Measurements from ENCODE around the gene NUMBL.
"Not testable (repeated sequence)": the region's sequence is repeated elsewhere in the genome, so short reads cannot be mapped to it uniquely, and the experiment has no call there.

GRCh38 chr19:40624369-40625153 is 65.9 kb downstream of the NUMBL start:
- not testable (repeated sequence) for TF ChIP-seq ZNF274 (IDR thresholded peaks at IDR 0.05; ENCODE audit: low read depth, low read length); YY1 (IDR thresholded peaks at IDR 0.05; ENCODE audit: insufficient read depth, insufficient read length)

All from NT2/D1 (cell line).